Neuronal stem cell (in vitro differentiated cells): Measurements from ENCODE around the gene FGF8.

Source experiments
- DNase-seq: peaks from one replicate; pipeline ENCODE4 v3.0.0-alpha.2; 2013; ENCODE audit warnings: low spot score
- H2AFZ ChIP-seq: one replicate; pipeline ENCODE4 v1.6.1; 2013; ENCODE audit warnings: mild to moderate bottlenecking, low read length, inconsistent platforms
- H2AK5ac ChIP-seq: 2 replicates; pipeline ENCODE4 v1.6.1; 2013; ENCODE audit warnings: low read depth, mild to moderate bottlenecking, inconsistent platforms, low read length, moderate library complexity, mixed read lengths
- H2BK120ac ChIP-seq: 2 replicates; pipeline ENCODE4 v1.6.1; 2013; ENCODE audit warnings: low read depth, mild to moderate bottlenecking, inconsistent platforms, low read length, moderate library complexity, mixed read lengths
- H2BK12ac ChIP-seq: one replicate; pipeline ENCODE4 v1.6.1; 2013; ENCODE audit warnings: low read length, inconsistent platforms
- H2BK15ac ChIP-seq: 2 replicates; pipeline ENCODE4 v1.6.1; 2013; ENCODE audit warnings: mild to moderate bottlenecking, low read length, inconsistent platforms, mixed read lengths
- H2BK5ac ChIP-seq: one replicate; pipeline ENCODE4 v1.6.1; 2013; ENCODE audit warnings: inconsistent platforms, mild to moderate bottlenecking, low read length, moderate library complexity
- H3K14ac ChIP-seq: one replicate; pipeline ENCODE4 v1.6.1; 2013; ENCODE audit warnings: low read length, inconsistent platforms
- H3K18ac ChIP-seq: 2 replicates; pipeline ENCODE4 v1.6.1; 2013; ENCODE audit warnings: low read length, inconsistent platforms
- H3K23ac ChIP-seq: 2 replicates; pipeline ENCODE4 v1.6.1; 2013; ENCODE audit warnings: low read depth, mild to moderate bottlenecking, mixed read lengths, low read length, inconsistent platforms; ENCODE audit not compliant: poor library complexity
- H3K27ac ChIP-seq: replicated peaks from 3 replicates; pipeline ENCODE4 v1.5.1; 2013; ENCODE audit warnings: low read length, inconsistent platforms
- H3K27me3 ChIP-seq, 3 experiments: 2 replicates each; pipeline ENCODE4 v1.6.1; 2013; ENCODE audit warnings: low read length in 3 of 3, mild to moderate bottlenecking in 2 of 3, inconsistent platforms in 1 of 3, low read depth in 1 of 3, mixed read lengths in 1 of 3, moderate library complexity in 1 of 3; ENCODE audit not compliant: control insufficient read depth in 3 of 3, insufficient read depth in 3 of 3
- H3K36me3 ChIP-seq, 2 donors: replicated peaks in 1 of 2; 2 replicates each; pipeline ENCODE4 v1.6.1; 2013; ENCODE audit warnings: low read length in 2 of 2; ENCODE audit not compliant: control insufficient read depth in 2 of 2, insufficient read depth in 2 of 2
- H3K4ac ChIP-seq: 2 replicates; pipeline ENCODE4 v1.6.1; 2013; ENCODE audit warnings: inconsistent platforms, mild to moderate bottlenecking, low read length, moderate library complexity
- H3K4me1 ChIP-seq, 2 donors: 1 replicate in 1 of 2; 2 replicates in 1 of 2; pipeline ENCODE4 v1.6.1; 2013; ENCODE audit warnings: low read length in 2 of 2, low read depth in 1 of 2; ENCODE audit not compliant: control insufficient read depth in 2 of 2, insufficient read depth in 1 of 2
- H3K4me2 ChIP-seq: one replicate; pipeline ENCODE4 v1.6.1; 2013; ENCODE audit warnings: mild to moderate bottlenecking, low read length, inconsistent platforms; ENCODE audit not compliant: insufficient read depth, poor library complexity, severe bottlenecking
- H3K4me3 ChIP-seq, 2 donors: 2 replicates each; pipeline ENCODE4 v1.5.1; 2013; ENCODE audit warnings: low read length in 2 of 2, mild to moderate bottlenecking in 2 of 2, inconsistent platforms in 1 of 2, moderate library complexity in 1 of 2
- H3K79me1 ChIP-seq: one replicate; pipeline ENCODE4 v1.6.1; 2013; ENCODE audit warnings: low read depth, mild to moderate bottlenecking, inconsistent platforms, low read length, moderate library complexity
- H3K9ac ChIP-seq: one replicate; pipeline ENCODE4 v1.6.1; 2013; ENCODE audit warnings: mild to moderate bottlenecking, low read depth, low read length, inconsistent platforms; ENCODE audit not compliant: poor library complexity
- H3K9me3 ChIP-seq, 2 donors: replicated peaks in 1 of 2; 2 replicates each; pipeline versions ENCODE3 to v1.6.1; 2013; ENCODE audit warnings: low read length in 2 of 2, mild to moderate bottlenecking in 2 of 2, inconsistent platforms in 1 of 2, low read depth in 1 of 2, mixed read lengths in 1 of 2, moderate library complexity in 1 of 2; ENCODE audit not compliant: control insufficient read depth in 2 of 2, insufficient read depth in 1 of 2
- H4K8ac ChIP-seq: one replicate; pipeline ENCODE4 v1.6.1; 2013; ENCODE audit warnings: low read depth, mild to moderate bottlenecking, inconsistent platforms, low read length, moderate library complexity
- H4K91ac ChIP-seq: one replicate; pipeline ENCODE4 v1.6.1; 2013; ENCODE audit warnings: low read length, low read depth, mild to moderate bottlenecking, inconsistent platforms; ENCODE audit not compliant: poor library complexity
- WGBS, 2 donors: extraction: QIAGEN DNeasy Blood & Tissue Kit; methylation state at CpG; one replicate each; pipeline ENCODE4 v1.1.7; 2013; ENCODE audit warnings: missing lambda C conversion rate in 2 of 2, mixed read lengths in 1 of 2; ENCODE audit not compliant: insufficient read length in 2 of 2, insufficient replicate concordance in 1 of 2; ENCODE audit errors: extremely low coverage in 2 of 2; 5-methylcytosine and 5-hydroxymethylcytosine counted together

The FGF8 gene

DNA sequence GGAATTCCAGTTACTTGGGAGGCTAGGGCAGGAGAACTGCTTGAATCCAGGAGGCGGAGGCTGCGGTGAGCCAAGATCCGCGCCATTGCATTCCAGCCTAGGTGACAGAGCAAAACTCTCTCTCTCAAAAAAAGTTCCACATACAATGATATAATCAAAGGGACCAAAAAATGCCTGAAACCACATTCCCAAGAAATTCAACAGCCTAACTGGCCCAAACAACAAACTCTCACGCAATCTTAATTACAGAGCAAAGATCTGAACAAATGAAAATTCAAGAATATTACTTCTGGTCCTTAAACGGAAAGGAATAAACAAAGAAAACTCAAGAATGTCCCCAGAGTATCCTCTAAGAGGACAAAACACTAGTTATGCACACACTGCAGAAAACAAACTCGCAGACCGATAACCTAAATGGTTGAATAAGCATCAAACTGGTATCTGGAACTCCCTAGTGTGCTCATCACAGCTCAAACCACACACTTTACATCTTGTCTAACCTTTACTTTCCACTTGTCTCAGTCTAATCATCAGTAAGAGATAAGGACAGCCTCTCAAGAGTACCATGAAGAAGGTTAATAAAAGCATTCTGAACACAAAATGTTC, 38.7 kb upstream of the FGF8 start:
- no peak overlapping the region for H4K91ac ChIP-seq
- H3K4me3 ChIP-seq = peak overlapping the region in 1 of 2 donors; percentile 86
- H3K14ac ChIP-seq = no peak overlapping the region
- no CpG with 5 or more reads among the region's 8 CpGs for WGBS, 2 donors
- H3K27me3 ChIP-seq = no peaks in the 10 kb centered on the region
- peaks cover 2 to 10% of the 10 kb centered on the region in 2 donors for H3K4me1 ChIP-seq
- no peak overlapping the region for H2BK5ac ChIP-seq
- H3K9ac ChIP-seq = no peak overlapping the region
- H3K4me2 ChIP-seq = no peak overlapping the region
- no peak overlapping the region for H2BK120ac ChIP-seq
- H2BK15ac ChIP-seq = no peak overlapping the region
- no peak overlapping the region for H4K8ac ChIP-seq
- no peak overlapping the region for H2AFZ ChIP-seq
- H3K27ac ChIP-seq = no peak overlapping the region
- H2AK5ac ChIP-seq = no peak overlapping the region
- H3K4ac ChIP-seq = no peak overlapping the region
- H2BK12ac ChIP-seq = no peak overlapping the region
- H3K23ac ChIP-seq = no peak overlapping the region
- H3K18ac ChIP-seq = no peak overlapping the region
- peaks cover 5% of the 10 kb centered on the region for H3K79me1 ChIP-seq
- no peaks in the 10 kb centered on the region for H3K9me3 ChIP-seq
- H3K36me3 ChIP-seq = peaks cover 11 to 55% of the 10 kb centered on the region in 2 donors
- DNase-seq = no peak

DNA sequence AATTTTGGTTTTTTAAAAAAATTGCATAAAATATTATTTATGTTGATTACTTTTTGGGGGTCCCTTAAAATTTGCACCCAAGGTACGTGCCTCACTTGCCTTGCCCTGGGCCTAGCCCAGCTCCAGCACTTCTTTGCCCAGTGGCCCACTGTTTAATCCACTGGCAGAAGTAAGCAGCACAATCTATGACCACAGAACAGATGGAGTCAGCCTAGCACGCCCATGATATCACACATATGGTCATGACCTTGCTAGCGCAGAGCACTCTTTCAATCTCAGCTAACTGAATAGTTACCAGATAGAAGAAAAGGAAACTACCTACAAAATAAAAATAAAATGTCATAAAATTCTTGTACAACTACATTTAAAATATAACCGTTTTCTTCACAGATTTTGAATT, 36.7 kb upstream of the FGF8 start:
- Histone ChIP-seq H4K91ac (no peak overlapping the region), H3K9me3 (no peaks in the 10 kb centered on the region), H3K14ac (no peak overlapping the region), H3K18ac (no peak overlapping the region), H3K9ac (no peak overlapping the region), H2AK5ac (no peak overlapping the region), H3K36me3 (peaks cover 13 to 75% of the 10 kb centered on the region in 2 donors), H3K4ac (no peak overlapping the region), H3K4me1 (peaks cover 2 to 7% of the 10 kb centered on the region in 2 donors), H2BK5ac (no peak overlapping the region), H3K23ac (no peak overlapping the region), H4K8ac (no peak overlapping the region), H3K4me3 (no peak overlapping the region), H2BK120ac (no peak overlapping the region), H3K4me2 (no peak overlapping the region), H3K27me3 (no peaks in the 10 kb centered on the region), H2BK15ac (no peak overlapping the region), H2BK12ac (no peak overlapping the region), H3K79me1 (peaks cover 5% of the 10 kb centered on the region), H3K27ac (no peak overlapping the region), H2AFZ (no peak overlapping the region)
- no peak for DNase-seq
- no CpG with 5 or more reads among the region's 4 CpGs for WGBS, 2 donors

DNA sequence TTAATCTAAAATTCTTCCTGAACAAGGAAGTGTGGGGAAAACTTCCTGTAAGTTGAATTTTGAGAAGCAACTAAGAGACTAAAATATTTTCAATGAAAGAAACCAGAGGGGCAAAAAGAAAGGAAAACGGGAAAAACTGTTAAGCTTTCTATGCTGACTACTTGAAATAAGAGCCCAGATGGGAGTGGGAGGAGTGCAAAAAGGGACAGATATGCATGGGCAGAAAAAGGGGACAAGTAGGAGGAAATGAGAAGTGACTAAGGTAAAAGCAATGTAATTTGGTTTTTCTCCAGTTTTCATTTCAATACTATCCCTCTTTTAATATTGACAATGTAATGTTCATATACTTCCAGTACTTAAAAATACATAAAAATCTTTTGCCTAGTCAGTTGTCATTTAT, 31.2 kb upstream of the FGF8 start:
- no peak overlapping the region for H2BK120ac ChIP-seq
- no peak overlapping the region for H2AFZ ChIP-seq
- H3K9ac ChIP-seq = no peak overlapping the region
- no peak overlapping the region for H2BK12ac ChIP-seq
- H3K36me3 ChIP-seq = peaks cover 30 to 100% of the 10 kb centered on the region in 2 donors
- H3K9me3 ChIP-seq = peaks cover 0 to 2% of the 10 kb centered on the region in 2 donors
- no peaks in the 10 kb centered on the region for H3K4me1 ChIP-seq
- no peak overlapping the region for H3K4me2 ChIP-seq
- WGBS, 2 donors = no CpG with 5 or more reads among the region's 1 CpG
- H3K23ac ChIP-seq = no peak overlapping the region
- H4K8ac ChIP-seq = no peak overlapping the region
- H3K4ac ChIP-seq = no peak overlapping the region
- H3K4me3 ChIP-seq = no peak overlapping the region
- H2AK5ac ChIP-seq = no peak overlapping the region
- no peaks in the 10 kb centered on the region for H3K27me3 ChIP-seq
- DNase-seq = no peak
- H2BK5ac ChIP-seq = no peak overlapping the region
- no peak overlapping the region for H3K14ac ChIP-seq
- H3K79me1 ChIP-seq = peaks cover 5% of the 10 kb centered on the region
- H3K18ac ChIP-seq = no peak overlapping the region
- no peak overlapping the region for H2BK15ac ChIP-seq
- H4K91ac ChIP-seq = no peak overlapping the region
- H3K27ac ChIP-seq = no peak overlapping the region

DNA sequence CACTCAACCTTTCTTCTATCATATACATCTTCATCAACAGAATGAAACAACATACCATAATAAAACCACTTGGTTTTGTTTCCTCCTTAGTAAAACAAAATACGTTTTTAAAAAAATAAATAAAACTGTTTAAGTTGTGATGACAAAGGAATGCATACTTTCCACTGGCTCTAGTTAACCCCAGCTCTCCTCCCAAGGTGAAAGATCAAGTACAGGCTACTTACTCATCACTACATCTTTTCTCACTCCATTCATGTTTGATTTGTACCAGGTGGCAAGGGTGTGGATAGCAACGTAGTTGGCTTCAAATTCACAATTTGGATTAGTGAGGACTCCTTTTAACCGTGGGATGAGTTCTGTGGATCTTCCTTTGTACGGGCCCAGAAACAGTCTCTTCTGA, 27.6 kb upstream of the FGF8 start:
- no peak overlapping the region for H2BK15ac ChIP-seq
- peaks cover 6% of the 10 kb centered on the region for H3K79me1 ChIP-seq
- H3K23ac ChIP-seq = no peak overlapping the region
- peaks cover 37 to 100% of the 10 kb centered on the region in 2 donors for H3K36me3 ChIP-seq
- no peaks in the 10 kb centered on the region for H3K27me3 ChIP-seq
- H4K8ac ChIP-seq = no peak overlapping the region
- H3K18ac ChIP-seq = no peak overlapping the region
- WGBS, 2 donors = no CpG with 5 or more reads among the region's 4 CpGs
- H2BK120ac ChIP-seq = no peak overlapping the region
- H3K9me3 ChIP-seq = peaks cover 0 to 2% of the 10 kb centered on the region in 2 donors
- H3K14ac ChIP-seq = no peak overlapping the region
- no peak overlapping the region for H3K4me2 ChIP-seq
- H3K9ac ChIP-seq = no peak overlapping the region
- H4K91ac ChIP-seq = no peak overlapping the region
- H2BK5ac ChIP-seq = no peak overlapping the region
- DNase-seq = no peak
- H2AK5ac ChIP-seq = no peak overlapping the region
- no peak overlapping the region for H3K4ac ChIP-seq
- no peak overlapping the region for H3K4me3 ChIP-seq
- no peak overlapping the region for H2AFZ ChIP-seq
- no peak overlapping the region for H3K27ac ChIP-seq
- H2BK12ac ChIP-seq = no peak overlapping the region
- no peaks in the 10 kb centered on the region for H3K4me1 ChIP-seq
